Amygdala (tissue), 56 donors: Measurements from ENCODE around the gene MKLN1.
A peak's percentile ranks its signal among the peaks of the same experiment; 100 is the strongest.
"Not testable (repeated sequence)": the region's sequence is repeated elsewhere in the genome, so short reads cannot be mapped to it uniquely, and the experiment has no call there.

Experiments used
- DNase-seq, 56 donors: peaks; one replicate each; lab custom pipeline; 2025; lab: John Stamatoyannopoulos, UW

MKLN1 gene

GRCh38 chr7:131384286-131384635 lies 56.6 kb downstream of the MKLN1 start:
- DNase-seq, result no peak

GRCh38 chr7:131385039-131385605 lies 57.4 kb downstream of the MKLN1 start:
- no peak for DNase-seq

GRCh38 chr7:131388126-131388525 lies 60.5 kb downstream of the MKLN1 start:
- DNase-seq, result no peak

- no peak for DNase-seq
Measured at GRCh38 chr7:131390275-131390674, 62.6 kb downstream of the MKLN1 start.

- no peak for DNase-seq
Measured at GRCh38 chr7:131391145-131391544, 63.5 kb downstream of the MKLN1 start.

- DNase-seq, result no peak
Measured at GRCh38 chr7:131400681-131401176, 73.1 kb downstream of the MKLN1 start.

- DNase-seq, result no peak
Measured at GRCh38 chr7:131401194-131401593, 73.5 kb downstream of the MKLN1 start.

GRCh38 chr7:131403322-131403721 lies 75.6 kb downstream of the MKLN1 start:
- no peak for DNase-seq

GRCh38 chr7:131404226-131404911 lies 76.7 kb downstream of the MKLN1 start:
- DNase-seq, result no peak

GRCh38 chr7:131409129-131409766 lies 81.6 kb downstream of the MKLN1 start:
- DNase-seq, result no peak

GRCh38 chr7:131412031-131412430 lies 84.4 kb downstream of the MKLN1 start:
- DNase-seq, result no peak

GRCh38 chr7:131413711-131414110 lies 86.0 kb downstream of the MKLN1 start:
- no peak for DNase-seq

- DNase-seq, result peak in 2 of 56 donors; percentile 17 to 68
Measured at GRCh38 chr7:131424219-131424822, 96.6 kb downstream of the MKLN1 start.

- peak in 22 of 56 donors; percentile 3 to 78 (median 16) for DNase-seq
Measured at GRCh38 chr7:131425992-131426391, 98.3 kb downstream of the MKLN1 start.

- not testable (repeated sequence) for DNase-seq
Measured at GRCh38 chr7:131430826-131431225, 103.2 kb downstream of the MKLN1 start.

- peak in 48 of 56 donors; percentile 2 to 88 (median 50) for DNase-seq
Measured at GRCh38 chr7:131431289-131431688, 103.6 kb downstream of the MKLN1 start.

GRCh38 chr7:131431756-131432155 lies 104.1 kb downstream of the MKLN1 start:
- no peak for DNase-seq

GRCh38 chr7:131436384-131436783 lies 108.7 kb downstream of the MKLN1 start:
- DNase-seq, result no peak

GRCh38 chr7:131438969-131439368 lies 111.3 kb downstream of the MKLN1 start:
- no peak for DNase-seq

GRCh38 chr7:131443496-131443895 lies 115.8 kb downstream of the MKLN1 start:
- no peak for DNase-seq

- no peak for DNase-seq
Measured at GRCh38 chr7:131444683-131445082, 117.0 kb downstream of the MKLN1 start.
